Fibroblast of the conjunctiva (primary cell): ENCODE results near the gene PIK3R5.

Experiments
- DNase-seq: peaks from one replicate; pipeline ENCODE4 v3.0.0-alpha.2; 2010; ENCODE audit warnings: low read depth

The PIK3R5 gene

GRCh38 chr17:8953156-8953885, 12.2 kb downstream of the PIK3R5 start:
- no peak for DNase-seq

GRCh38 chr17:8952191-8952590, 13.3 kb downstream of the PIK3R5 start:
- DNase-seq = no peak

GRCh38 chr17:8951206-8951605, 14.3 kb downstream of the PIK3R5 start:
- DNase-seq = no peak

- no peak for DNase-seq
Measured at GRCh38 chr17:8949061-8949661, 16.3 kb downstream of the PIK3R5 start.

- no peak for DNase-seq
Measured at GRCh38 chr17:8948462-8948861, 17.0 kb downstream of the PIK3R5 start.

GRCh38 chr17:8947201-8947600, 18.3 kb downstream of the PIK3R5 start:
- no peak for DNase-seq

- DNase-seq = no peak
Measured at GRCh38 chr17:8946476-8946875, 19.0 kb downstream of the PIK3R5 start.

- no peak for DNase-seq
Measured at GRCh38 chr17:8946071-8946470, 19.4 kb downstream of the PIK3R5 start.

- no peak for DNase-seq
Measured at GRCh38 chr17:8944748-8945147, 20.8 kb downstream of the PIK3R5 start.

GRCh38 chr17:8944083-8944482, 21.4 kb downstream of the PIK3R5 start:
- no peak for DNase-seq

GRCh38 chr17:8941980-8942622, 23.4 kb downstream of the PIK3R5 start:
- no peak for DNase-seq

GRCh38 chr17:8941520-8941919, 24.0 kb downstream of the PIK3R5 start:
- no peak for DNase-seq

GRCh38 chr17:8940866-8941471, 24.5 kb downstream of the PIK3R5 start:
- no peak for DNase-seq

GRCh38 chr17:8939496-8940334, 25.8 kb downstream of the PIK3R5 start:
- no peak for DNase-seq

GRCh38 chr17:8938933-8939332, 26.6 kb downstream of the PIK3R5 start:
- DNase-seq = no peak

- DNase-seq = no peak
Measured at GRCh38 chr17:8935191-8935590, 30.3 kb downstream of the PIK3R5 start.

GRCh38 chr17:8934346-8934745, 31.2 kb downstream of the PIK3R5 start:
- DNase-seq = no peak

- no peak for DNase-seq
Measured at GRCh38 chr17:8930649-8931048, 34.9 kb downstream of the PIK3R5 start.

- DNase-seq = no peak
Measured at GRCh38 chr17:8928347-8928746, 37.2 kb downstream of the PIK3R5 start.

GRCh38 chr17:8927395-8927794, 38.1 kb downstream of the PIK3R5 start:
- no peak for DNase-seq

GRCh38 chr17:8925808-8926207, 39.7 kb downstream of the PIK3R5 start:
- no peak for DNase-seq

- DNase-seq = no peak
Measured at GRCh38 chr17:8925141-8925540, 40.4 kb downstream of the PIK3R5 start.
